Measurements from ENCODE around the gene SOX8.
"Not testable (repeated sequence)": the region's sequence is repeated elsewhere in the genome, so short reads cannot be mapped to it uniquely, and the experiment has no call there.

SOX8 gene

DNA sequence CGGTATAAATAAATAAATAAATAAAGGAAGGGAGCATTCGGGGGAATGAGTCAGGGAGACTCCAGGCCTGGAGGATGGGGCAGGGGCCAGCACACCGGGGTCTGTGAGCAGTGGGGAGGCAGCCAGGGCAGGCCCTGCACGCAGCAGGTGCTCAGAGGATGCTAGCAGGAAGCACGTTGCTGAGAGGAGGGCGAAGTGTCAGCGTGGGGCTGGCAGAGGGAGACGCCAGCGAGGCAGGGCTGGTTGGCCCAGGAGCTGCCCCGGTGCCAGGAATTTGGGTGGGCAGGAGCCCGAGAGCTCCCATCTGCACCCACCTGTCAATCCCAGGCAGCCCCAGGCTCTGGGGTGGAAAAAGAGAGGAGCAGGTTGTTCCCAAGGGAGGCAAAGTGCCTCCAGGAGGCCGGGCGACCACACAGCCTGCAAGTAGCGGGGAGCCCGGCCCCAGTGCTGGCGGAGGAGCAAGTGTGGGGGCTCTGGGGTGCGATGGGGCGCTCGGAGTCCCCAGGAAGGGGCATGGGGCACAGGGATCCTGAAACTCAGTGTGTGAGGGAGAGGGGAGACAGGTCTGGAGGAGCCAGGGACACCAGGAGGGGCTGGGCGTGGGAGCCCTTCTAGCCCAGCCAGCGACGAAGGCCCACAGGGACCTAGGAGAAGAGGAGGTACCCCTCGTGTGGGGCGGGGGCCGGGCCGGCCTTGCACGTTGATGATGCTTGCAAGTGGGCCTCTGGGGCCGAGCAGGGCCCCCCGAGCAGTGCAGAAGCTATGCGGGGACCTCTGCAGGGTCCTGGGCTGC lies 28.0 kb downstream of the SOX8 start:
- no peak for DNase-seq

DNA sequence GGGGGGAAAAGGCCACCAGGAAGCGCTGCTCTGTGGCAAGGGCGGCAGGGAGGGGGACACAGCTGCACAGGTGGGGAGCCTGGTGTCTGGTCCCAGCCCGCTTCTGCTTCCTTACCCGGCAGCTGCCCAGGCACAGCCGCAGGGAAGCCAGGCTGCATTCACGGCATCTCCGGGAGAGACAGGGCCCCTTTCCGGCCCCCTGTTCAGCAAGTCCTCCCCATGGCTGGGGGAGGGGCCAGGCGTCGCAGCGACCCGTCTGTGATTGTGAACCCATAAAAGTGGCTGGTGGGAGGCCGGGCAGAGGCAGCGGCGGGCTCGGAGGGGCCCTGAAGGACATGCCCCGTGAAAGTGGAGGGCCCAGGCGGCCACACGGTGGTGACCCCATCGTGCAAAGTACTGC lies 28.7 kb downstream of the SOX8 start:
- DNase-seq, result no peak

DNA sequence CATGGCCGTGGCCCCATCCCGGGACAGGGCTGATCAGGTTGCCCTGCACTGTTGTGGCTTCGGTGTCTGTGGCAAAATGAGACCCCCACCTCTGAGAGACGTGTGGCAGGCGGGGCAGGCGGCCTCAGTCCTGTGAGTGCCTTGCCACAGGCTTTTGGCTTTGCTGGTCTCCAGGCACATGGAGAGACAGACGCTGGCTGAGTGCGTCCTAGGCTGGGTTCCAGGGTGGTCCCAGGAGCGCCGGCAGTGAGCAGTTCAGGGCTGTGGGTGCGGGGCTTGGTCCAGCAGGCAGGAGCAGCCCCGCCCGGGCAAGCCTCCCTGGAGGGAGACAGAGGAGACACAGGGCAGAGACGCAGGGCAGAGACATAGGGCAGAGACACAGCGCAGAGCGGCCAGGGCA lies 29.2 kb downstream of the SOX8 start:
- DNase-seq, result no peak

DNA sequence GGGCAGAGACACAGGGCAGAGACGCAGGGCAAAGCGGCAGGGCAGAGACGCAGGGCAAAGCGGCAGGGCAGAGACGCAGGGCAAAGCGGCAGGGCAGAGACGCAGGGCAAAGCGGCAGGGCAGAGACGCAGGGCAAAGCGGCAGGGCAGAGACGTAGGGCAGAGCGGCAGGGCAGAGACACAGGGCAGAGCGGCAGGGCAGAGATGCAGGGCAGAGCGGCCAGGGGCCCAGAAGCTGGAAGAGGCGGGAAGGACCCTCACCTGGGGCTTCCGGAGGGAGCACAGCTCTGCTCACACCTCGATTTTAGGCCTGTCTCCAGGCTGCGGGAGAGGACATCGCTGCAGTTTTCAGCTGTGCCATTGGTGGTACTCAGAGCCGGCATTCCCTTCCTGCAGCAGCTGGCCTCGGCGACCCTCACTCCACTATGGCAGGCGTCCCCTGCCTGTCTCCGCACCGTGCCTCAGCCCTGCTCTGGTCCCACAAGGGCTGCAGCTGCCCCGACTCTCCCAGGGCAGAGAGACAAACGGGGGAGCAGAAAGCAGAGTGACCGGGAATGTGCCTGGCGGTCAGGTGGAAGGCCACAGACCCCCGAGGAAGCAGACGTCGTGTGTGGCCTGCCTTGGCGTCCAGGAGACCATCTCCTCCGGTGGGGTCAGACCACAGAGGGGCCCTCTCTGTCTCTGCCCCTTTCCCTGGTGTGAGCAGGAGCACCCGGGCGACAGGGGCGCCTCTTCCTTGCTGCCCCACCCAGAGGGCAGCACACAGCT lies 29.9 kb downstream of the SOX8 start:
- DNase-seq, result no peak

DNA sequence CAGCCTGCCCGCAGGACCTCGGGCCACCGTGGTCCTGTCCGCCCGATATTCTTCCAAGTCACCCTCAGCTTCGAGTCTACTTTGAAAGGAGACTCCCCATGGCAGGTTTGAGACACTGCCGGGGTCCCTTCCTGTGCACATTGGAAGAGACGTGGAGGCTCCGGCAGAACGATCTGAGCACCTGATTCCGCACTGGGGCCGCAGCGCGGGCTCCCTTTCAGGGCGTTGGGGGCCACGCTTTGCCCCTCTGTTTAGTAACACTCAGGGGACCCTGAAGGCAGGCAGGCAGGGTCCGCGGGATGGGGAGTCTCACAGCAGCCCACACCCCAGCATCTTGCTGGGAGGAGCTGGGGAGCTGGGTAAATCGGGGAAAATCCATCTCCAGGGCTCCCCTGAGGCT lies 30.6 kb downstream of the SOX8 start:
- DNase-seq, result no peak

DNA sequence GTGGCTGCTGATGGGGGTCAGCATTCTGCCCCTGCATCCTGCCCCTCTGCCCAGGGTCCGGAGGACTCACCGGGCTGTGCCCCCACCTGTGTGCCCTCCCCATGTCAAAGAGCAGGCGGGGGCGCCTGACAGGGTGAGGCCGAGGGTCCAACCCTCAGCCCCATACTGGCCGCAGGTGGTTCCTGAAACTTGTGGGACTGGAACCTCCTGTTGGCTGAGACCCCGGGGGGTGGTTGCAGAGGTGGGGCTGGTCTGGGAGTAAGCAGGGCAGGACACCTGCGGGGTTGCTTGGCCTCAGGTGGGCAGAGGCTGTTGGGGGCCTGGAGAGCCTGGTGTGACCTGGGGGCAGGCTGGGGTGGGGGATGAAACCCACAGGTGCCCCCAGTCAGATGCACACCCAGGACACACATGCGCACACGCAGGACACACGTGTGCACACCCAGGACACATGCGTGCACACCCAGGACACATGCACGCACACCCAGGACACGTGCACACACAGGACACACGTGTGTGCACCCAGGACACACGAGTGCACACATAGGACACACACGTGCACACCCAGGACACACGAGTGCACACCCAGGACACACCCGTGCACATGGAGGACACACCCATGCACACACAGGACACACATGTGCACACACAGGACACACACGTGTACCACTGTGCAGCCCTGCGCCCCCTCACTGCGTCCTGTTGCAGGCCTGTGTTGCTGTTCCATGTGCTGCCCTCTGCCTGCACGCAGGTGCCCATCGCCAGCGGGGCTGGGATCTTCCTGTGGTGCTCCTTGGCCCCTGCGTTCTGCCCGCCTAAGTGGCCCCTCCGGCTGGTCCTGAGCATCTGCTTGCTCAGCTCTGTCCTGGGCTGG lies 31.4 kb downstream of the SOX8 start:
- DNase-seq, result no peak

DNA sequence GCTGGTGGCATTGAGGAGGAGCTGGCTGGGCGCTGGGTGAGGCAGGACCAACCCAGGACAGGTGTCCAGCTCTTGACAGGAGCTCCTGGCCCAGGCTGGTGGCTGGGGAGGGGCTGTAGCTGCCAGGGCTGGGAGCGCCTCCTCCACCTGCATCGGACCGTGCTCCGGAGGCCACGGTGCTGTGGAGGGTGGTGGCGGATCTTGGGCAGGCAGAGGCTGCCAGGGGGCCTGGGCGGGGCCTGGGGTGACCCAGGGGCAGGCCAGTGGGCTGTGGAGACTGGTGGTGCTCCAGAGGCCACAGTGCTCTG lies 32.0 kb downstream of the SOX8 start:
- DNase-seq, result no peak

DNA sequence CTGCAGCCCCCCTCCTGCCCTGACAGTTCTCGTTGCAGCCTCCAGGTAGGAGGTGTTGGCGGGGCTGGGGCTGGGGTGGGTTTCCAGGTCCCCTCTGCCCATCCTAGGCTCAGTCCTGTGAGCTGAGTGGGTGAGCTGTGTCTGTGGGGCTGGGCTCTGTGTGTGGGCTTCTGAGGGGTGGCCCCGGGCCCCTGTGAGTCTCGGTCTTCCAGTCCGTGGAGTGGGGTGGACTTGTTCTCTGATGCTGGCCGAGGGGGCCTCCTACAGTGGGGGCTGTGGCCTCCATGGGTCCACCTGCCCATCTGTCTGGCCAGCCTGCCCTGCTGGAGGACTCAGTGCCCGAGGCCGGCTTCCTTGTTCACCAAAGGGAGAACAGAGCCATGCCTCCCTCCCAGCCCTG lies 32.7 kb downstream of the SOX8 start:
- no peak for DNase-seq

DNA sequence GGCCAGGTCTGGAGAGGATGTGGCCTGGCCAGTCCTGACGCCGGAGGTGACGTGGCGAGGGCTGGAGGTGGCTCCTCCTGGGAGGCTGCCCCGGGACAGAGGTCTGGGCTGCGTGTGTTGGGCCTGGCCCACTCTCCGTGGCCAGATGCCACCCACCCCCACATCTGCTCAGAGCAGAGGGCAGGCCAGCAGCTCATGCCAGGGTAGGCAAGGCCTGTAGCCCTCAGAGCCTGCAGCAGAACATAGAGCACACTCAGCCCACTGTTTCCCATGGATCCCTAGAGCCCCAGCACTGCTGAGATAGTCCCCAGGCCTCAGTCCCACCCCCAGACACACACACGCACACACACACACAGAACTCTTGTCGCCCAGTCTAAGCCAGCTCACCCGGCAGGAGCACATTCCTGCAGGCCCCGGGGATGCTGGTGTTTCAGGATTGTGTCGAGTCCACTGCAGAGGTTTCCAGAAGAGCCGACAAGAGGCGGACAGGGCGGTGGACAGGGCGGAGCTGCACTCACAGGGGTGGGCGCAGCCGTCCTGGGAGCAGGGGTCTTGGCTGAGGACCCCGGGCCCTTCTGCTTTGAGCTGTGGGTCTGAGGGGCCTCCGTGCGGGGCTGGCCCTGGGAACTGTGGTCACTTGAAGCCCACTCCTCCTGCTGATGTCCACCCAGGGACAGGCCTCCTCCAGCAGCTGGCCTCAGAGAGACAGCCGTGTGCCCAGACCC lies 33.4 kb downstream of the SOX8 start:
- no peak for DNase-seq

DNA sequence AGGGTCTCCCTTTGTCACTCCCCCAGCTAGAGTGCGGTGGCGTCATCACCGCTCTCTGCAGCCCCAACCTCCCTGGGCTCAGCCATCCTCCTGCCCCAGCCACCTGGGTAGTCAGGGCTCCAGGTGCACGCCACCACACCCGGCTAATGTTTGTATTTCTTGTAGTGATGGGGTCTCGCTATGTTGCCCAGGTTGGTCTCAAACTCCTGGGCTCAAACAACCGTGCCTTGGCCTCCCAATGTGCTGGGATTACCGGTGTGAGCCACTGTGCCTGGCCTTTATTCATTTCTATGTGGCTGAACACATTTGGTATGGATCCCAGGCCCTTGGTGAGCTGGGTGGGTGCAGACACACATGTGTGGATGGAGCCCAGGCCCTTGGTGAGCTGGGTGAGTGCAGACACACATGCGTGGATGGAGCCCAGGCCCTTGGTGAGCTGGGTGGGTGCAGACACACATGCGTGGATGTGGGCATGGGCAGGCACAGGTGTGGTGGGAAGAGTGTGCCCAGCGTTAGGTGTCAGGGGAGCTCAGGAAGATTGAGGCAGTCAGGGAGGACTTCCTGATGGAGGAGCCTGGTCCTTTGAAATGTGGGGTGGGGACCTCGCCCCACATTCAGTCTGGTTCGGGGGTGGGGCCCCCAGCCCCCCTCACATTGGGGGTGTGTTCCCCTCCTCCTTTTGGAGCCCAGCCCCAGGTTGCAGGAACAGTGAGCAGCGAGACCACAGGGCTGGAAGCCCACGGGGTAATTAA lies 37.1 kb downstream of the SOX8 start:
- no peak for DNase-seq

DNA sequence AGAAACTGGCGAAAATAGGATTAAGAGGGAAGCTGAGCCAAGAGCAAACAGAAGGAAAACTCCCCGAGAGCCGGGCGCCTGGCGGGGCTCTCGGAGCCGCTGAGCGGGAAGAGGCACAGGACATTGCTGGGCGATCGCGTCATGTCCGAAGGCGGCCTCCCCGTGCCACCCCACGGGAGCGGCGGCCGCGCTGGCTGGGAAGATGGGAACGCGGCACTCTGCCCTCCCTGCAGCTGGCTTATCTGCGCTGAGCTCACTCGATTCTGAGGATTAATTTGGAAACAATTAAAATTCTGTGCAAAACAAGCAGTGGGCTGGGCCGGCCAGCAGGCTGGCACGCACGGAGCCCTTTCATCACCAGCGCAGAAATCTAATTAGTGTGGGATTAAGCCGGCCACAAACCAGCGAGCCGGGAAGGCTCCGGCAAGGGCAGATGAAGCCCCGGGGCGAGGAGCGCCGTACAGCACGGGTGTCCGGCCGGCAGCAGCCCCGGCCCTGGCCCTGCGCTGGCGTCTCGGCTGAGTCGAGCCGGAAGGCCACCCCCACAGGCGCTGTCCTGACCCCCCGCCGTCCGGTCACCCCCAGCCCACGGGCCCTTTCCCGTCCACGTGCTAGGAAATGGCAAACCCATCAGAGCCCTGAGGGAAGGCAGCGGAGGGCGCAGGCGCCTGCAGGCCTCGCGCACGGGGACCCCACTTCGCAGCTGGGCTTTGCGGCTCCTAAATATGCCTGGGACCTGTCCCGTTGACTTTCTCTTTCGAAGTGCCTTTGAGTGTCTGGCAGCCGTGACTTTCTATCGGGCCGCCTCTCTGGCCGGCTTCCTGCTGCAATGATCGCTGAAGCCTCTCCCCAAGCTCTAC lies 37.9 kb downstream of the SOX8 start:
- DNase-seq, result no peak

DNA sequence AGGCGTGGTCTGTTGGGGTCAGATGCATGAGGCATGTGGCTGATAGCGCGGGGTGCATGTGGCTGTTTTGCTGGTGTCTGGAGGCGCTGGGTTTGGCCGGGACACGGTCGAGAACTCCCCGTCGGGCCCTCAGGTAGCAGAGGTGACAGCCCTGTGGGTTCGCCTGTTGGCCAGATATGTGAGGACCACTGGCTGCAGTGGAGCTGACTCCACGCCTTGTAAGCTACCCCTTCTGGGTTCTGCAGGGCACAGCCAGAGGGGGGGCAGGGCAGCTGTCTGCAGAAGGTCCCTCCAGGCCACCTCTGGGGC lies 38.5 kb downstream of the SOX8 start:
- no peak for DNase-seq

DNA sequence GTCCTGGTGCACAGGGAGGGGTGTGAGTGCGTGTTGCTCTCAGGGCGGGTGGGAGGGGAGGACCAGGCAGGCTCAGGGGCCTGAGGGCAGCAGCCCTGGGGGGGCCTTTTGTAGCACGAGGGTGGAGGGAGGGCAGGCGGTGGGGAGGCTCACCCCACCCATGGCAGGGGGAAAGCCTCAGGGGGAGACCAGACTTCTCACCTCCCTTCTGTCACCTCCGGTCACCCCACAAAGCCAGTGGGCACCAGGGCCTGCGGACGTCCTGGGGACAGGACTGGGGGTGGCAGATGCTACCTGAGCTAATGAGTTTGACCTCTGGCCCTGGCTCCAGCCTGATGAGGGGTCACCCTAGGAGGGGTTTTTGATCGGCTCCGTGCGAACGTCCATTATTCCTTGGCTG lies 39.0 kb downstream of the SOX8 start:
- DNase-seq, result no peak

DNA sequence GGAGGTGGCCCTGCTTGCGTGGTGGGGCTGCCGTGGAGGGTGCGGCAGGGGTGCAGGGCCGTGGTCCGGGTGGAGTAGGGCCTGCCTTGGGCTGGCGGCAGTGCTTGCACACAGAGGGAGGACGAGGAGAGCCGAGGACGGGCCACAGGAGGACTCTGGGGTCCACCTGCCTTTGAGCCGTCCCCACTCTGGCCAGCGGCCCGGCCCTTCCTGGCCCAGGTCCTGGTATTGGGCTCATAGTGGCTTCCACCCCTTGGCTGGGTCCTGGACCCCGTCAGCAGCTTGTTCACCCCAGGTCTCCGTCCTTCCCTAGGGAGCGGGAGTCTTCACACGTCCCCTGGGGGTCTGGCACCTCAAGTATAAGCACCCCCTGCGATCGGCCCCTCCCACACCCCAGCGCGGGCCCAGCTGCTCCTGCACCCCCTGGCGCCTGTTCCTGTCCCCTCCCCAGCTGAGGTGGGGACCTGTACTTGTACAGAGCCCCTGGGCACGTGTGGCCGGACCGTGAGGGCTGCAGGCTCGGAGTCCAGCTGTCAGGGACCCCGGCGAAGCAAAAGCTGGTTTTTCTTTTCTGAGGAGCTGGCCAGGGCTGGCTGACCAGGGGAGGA lies 40.1 kb downstream of the SOX8 start:
- DNase-seq, result no peak

DNA sequence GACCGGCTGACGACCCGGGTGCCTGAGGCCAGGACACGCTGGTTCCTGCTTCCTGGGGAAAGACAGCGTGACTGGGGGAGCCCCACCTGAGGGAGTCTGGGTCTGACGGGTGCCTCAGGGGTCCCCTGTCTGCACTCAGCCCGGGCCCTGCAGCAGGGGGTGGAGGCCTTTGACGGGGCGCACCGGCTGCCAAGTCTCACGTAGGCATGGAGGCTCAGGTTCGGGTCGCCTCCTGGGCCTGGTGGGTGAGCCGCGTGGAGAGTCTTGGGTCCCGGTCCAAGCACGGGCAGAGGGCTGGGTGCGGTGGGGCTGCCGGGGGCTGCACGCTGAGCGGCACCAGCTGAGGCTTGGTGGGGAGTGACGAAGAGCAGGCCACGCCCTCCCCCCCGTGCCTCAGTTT lies 40.9 kb downstream of the SOX8 start:
- no peak for DNase-seq

DNA sequence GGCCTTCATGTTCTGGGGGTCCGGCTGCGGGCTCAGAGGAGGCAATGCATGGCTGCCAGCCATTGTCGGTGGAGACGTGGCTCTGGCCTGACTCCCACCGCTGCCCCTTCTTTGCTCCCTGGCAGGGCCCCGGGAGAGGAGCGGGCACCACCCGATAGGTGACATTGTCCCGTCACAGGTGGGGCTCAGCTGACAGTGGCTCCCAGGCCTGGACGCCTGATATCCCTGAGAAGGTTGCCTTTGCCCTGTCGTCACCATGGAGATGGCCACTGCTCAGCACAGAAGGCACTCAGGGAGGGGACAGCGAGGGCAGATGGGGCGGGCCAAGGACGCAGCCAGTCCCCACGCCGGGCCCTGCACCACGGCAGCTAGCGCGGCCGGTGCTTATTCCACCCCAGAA lies 42.6 kb downstream of the SOX8 start:
- DNase-seq, result no peak

DNA sequence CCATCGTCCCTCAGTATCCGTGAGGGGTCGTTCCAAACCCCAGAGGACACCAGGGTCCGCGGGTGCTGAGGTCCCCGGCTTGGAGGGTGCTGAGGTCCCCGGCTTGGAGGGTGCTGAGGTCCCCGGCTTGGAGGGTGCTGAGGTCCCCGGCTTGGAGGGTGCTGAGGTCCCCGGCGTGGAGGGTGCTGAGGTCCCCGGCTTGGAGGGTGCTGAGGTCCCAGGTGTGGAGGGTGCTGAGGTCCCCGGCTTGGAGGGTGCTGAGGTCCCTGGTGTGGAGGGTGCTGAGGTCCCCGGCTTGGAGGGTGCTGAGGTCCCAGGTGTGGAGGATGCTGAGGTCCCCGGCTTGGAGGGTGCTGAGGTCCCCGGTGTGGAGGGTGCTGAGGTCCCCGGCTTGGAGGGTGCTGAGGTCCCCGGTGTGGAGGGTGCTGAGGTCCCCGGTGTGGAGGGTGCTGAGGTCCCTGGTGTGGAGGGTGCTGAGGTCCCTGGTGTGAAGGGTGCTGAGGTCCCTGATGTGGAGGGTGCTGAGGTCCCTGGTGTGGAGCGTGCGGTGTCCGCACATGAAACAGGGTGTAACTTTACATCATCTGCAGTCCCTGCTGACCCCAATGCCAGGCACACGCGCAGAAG lies 43.7 kb downstream of the SOX8 start:
- DNase-seq, result not testable (repeated sequence)

DNA sequence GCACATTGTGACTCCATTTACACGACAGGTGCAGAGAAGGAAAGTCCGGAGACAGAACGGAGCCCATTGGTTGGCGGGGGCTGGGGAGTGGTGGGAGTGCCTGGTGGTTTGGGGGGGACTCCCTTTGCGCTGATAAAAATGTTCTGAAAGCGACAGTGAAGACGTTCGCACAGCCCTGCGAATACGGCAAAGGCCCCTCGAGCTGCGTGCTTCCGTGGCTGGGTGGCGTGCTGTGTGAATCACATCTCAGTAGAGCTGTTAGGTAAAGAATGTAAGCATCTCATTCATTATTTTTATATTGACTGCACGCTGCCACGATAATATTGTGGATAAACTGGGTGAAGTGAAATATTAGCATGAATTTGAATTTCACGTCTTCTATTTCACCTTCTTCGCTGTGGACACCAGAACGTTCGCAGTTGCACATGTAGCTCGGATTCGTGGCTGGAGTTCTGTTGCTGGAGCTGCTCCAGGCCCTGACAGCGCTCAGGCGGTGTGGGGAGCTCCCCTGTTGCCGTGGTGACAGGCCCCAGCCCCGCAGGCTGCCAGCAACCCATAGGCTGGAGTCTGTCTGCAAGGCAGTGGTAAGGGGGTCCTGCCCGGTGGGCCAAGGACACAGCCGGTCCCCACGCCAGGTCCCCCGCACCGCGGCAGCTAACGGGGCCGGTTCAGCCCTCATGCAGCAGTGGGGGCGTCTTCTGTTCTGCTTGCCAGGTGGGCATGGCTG lies 44.6 kb downstream of the SOX8 start:
- no peak for DNase-seq

DNA sequence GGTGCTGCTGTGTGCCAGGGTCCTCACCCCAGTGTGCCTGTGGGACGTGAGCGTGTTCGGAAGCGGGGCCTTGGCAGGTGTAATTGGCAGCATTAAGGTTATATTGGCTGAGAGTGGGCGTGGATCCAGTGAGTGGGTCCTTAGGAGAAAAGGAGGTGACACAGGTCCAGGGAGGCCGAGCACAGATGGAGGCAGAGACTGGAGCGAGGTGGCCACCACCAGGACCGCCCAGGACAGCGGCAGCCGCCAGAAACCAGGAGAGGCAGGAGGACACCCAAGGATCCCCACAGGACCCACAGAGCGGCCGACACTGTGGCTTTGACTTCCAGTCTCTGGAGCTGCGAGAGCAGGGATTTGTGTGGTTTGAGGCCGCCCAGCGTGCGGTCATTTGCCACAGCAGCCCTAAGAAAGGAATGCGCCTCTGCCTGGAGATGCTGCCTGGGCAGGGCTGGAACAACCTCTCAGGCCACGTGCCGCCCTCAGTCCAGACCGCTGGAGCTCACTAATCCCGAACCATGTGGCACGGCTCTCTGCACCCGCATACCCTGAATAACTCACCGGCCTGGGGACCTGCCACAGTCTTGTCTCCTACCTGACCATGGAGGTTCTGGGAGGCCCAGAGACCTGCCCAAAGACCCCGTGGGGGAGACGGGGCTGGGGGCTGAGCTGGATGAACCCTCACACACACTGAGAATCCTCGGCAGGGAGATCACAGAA lies 45.4 kb downstream of the SOX8 start:
- no peak for DNase-seq

Measured in T-helper 9 cell (primary cell).